Neural progenitor cell (in vitro differentiated cells): ENCODE measurements around the gene DISP3. TPM values are rescaled to one million over a fixed set of nuclear protein-coding genes. Genes with fewer than 3 reads are reported as not detected.

ENCODE experiments used
- DNase-seq: peaks from one replicate; pipeline ENCODE4 v3.0.0-alpha.2; 2016; ENCODE audit warnings: low spot score
- H2AFZ ChIP-seq: fragments of 200-600 bp; sonication (generic); replicated peaks from 2 replicates; pipeline ENCODE4 v1.6.1; 2016; ENCODE audit warnings: antibody characterized with exemption
- H3F3A ChIP-seq: fragments of 200-600 bp; sonication (generic); 2 replicates; pipeline ENCODE4 v1.6.1; 2016; ENCODE audit warnings: antibody characterized with exemption, low read depth
- H3K27ac ChIP-seq: fragments of 200-600 bp; sonication (generic); 2 replicates; pipeline ENCODE4 v1.5.1; 2016; ENCODE audit warnings: mild to moderate bottlenecking
- H3K27me3 ChIP-seq: fragments of 200-600 bp; sonication (generic); 2 replicates; pipeline ENCODE4 v1.6.1; 2016; ENCODE audit warnings: mild to moderate bottlenecking, moderate library complexity
- H3K36me3 ChIP-seq: fragments of 200-600 bp; sonication (generic); 2 replicates; pipeline ENCODE4 v1.5.1; 2016
- H3K4me1 ChIP-seq: fragments of 200-600 bp; sonication (generic); 2 replicates; pipeline ENCODE4 v1.6.1; 2016; ENCODE audit warnings: mixed run types
- H3K4me2 ChIP-seq: fragments of 200-600 bp; sonication (generic); 2 replicates; pipeline ENCODE4 v1.6.1; 2016
- H3K4me3 ChIP-seq: fragments of 200-600 bp; sonication (generic); 2 replicates; pipeline ENCODE4 v1.5.1; 2016
- H3K79me2 ChIP-seq: fragments of 200-600 bp; sonication (generic); 2 replicates; pipeline ENCODE4 v1.6.1; 2016; ENCODE audit warnings: low read depth
- H3K9ac ChIP-seq: fragments of 200-600 bp; sonication (generic); 2 replicates; pipeline ENCODE4 v1.6.1; 2016
- H3K9me3 ChIP-seq: fragments of 200-600 bp; sonication (generic); 2 replicates; pipeline ENCODE4 v1.5.1; 2016; ENCODE audit warnings: low read depth
- H4K20me1 ChIP-seq: fragments of 200-600 bp; sonication (generic); 2 replicates; pipeline ENCODE4 v1.6.1; 2016; ENCODE audit warnings: low read depth
- H3K27ac Mint-ChIP-seq: 3 replicates; pipeline ENCODE4 v1.8.0; 2021; ENCODE audit warnings: mixed read lengths
- H3K27me3 Mint-ChIP-seq: 2 replicates; pipeline ENCODE4 v1.8.0; 2022; ENCODE audit warnings: low read depth, mild to moderate bottlenecking, inconsistent platforms, moderate library complexity, mixed read lengths; ENCODE audit not compliant: insufficient read depth
- H3K36me3 Mint-ChIP-seq: 3 replicates; pipeline ENCODE4 v1.8.0; 2021; ENCODE audit warnings: mixed read lengths
- H3K4me1 Mint-ChIP-seq: 3 replicates; pipeline ENCODE4 v1.8.0; 2021; ENCODE audit warnings: mixed read lengths
- H3K4me3 Mint-ChIP-seq: 3 replicates; pipeline ENCODE4 v1.8.0; 2021; ENCODE audit warnings: mild to moderate bottlenecking, moderate library complexity, mixed read lengths
- H3K9me3 Mint-ChIP-seq: 3 replicates; pipeline ENCODE4 v1.8.0; 2020; ENCODE audit warnings: mixed read lengths
- CTCF ChIP-seq: fragments of 200-600 bp; sonication (generic); IDR thresholded peaks from 2 replicates; pipeline ENCODE4 v1.5.1; 2017; ENCODE audit warnings: antibody characterized with exemption, mild to moderate bottlenecking
- EZH2 ChIP-seq: fragments of 200-600 bp; sonication (generic); IDR thresholded peaks from 2 replicates; pipeline ENCODE4 v1.6.1; 2017; ENCODE audit warnings: antibody characterized with exemption, mild to moderate bottlenecking, moderate library complexity
- EZH2phosphoT487 ChIP-seq: fragments of 200-600 bp; sonication (generic); IDR thresholded peaks from 2 replicates; pipeline ENCODE4 v1.6.1; 2017; ENCODE audit warnings: antibody characterized with exemption
- total RNA-seq: library from RNA; depleted of rRNA; stranded (reverse); fragments of >200 nt; gene quantifications from 2 replicates; pipeline ENCODE4 v1.2.3, GENCODE V29; 2015; ENCODE audit warnings: low replicate concordance

The DISP3 gene
- total RNA-seq, 1 donor from 2014 or later, result 2.0 TPM

GRCh38 chr1:11560061-11560460 is 81.1 kb downstream of the DISP3 start:
- Histone ChIP-seq H3K27ac (no peak overlapping the region), H3K4me2 (no peak overlapping the region), H3K27me3 (peaks cover 3% of the 10 kb centered on the region), H3K79me2 (no peaks in the 10 kb centered on the region), H2AFZ (no peak overlapping the region), H3K9me3 (no peaks in the 10 kb centered on the region), H4K20me1 (peaks cover 6% of the 10 kb centered on the region), H3K9ac (no peak overlapping the region), H3K36me3 (no peaks in the 10 kb centered on the region), H3F3A (peaks cover 32% of the 10 kb centered on the region), H3K4me3 (no peak overlapping the region), H3K4me1 (peaks cover 39% of the 10 kb centered on the region)
- no peak for DNase-seq
- TF ChIP-seq EZH2 (no peak), EZH2phosphoT487 (no peak), CTCF (no peak)
- Mint-ChIP-seq H3K9me3 (peaks cover 4% of the 10 kb centered on the region), H3K27ac (no peak overlapping the region), H3K4me1 (peaks cover 20% of the 10 kb centered on the region), H3K27me3 (peaks cover 37% of the 10 kb centered on the region), H3K4me3 (no peak overlapping the region), H3K36me3 (no peaks in the 10 kb centered on the region)

- peaks cover 32% of the 10 kb centered on the region for H3F3A ChIP-seq
- H3K4me1 ChIP-seq, result peaks cover 45% of the 10 kb centered on the region
- no peaks in the 10 kb centered on the region for H3K79me2 ChIP-seq
- Mint-ChIP-seq H3K4me3 (no peak overlapping the region), H3K27ac (no peak overlapping the region), H3K4me1 (peaks cover 21% of the 10 kb centered on the region), H3K36me3 (no peaks in the 10 kb centered on the region), H3K27me3 (peaks cover 28% of the 10 kb centered on the region), H3K9me3 (peaks cover 4% of the 10 kb centered on the region)
- H3K4me2 ChIP-seq, result no peak overlapping the region
- peaks cover 3% of the 10 kb centered on the region for H3K27me3 ChIP-seq
- no peak for DNase-seq
- peaks cover 6% of the 10 kb centered on the region for H4K20me1 ChIP-seq
- H3K9me3 ChIP-seq, result no peaks in the 10 kb centered on the region
- no peak overlapping the region for H3K9ac ChIP-seq
- no peak for TF ChIP-seq EZH2
- no peak for TF ChIP-seq EZH2phosphoT487
- no peak for TF ChIP-seq CTCF
- no peak overlapping the region for H2AFZ ChIP-seq
- H3K4me3 ChIP-seq, result no peak overlapping the region
- no peaks in the 10 kb centered on the region for H3K36me3 ChIP-seq
- no peak overlapping the region for H3K27ac ChIP-seq
Measured at GRCh38 chr1:11561740-11562139, 82.8 kb downstream of the DISP3 start.

- H3K27me3 ChIP-seq, result no peaks in the 10 kb centered on the region
- peaks cover 32% of the 10 kb centered on the region for H3F3A ChIP-seq
- H3K27ac Mint-ChIP-seq, result no peak overlapping the region
- H3K27ac ChIP-seq, result no peak overlapping the region
- H4K20me1 ChIP-seq, result peaks cover 6% of the 10 kb centered on the region
- H3K9me3 ChIP-seq, result no peaks in the 10 kb centered on the region
- H3K9ac ChIP-seq, result no peak overlapping the region
- no peak overlapping the region for H3K4me2 ChIP-seq
- no peak overlapping the region for H2AFZ ChIP-seq
- peaks cover 26% of the 10 kb centered on the region for H3K27me3 Mint-ChIP-seq
- no peaks in the 10 kb centered on the region for H3K36me3 Mint-ChIP-seq
- peaks cover 22% of the 10 kb centered on the region for H3K4me1 Mint-ChIP-seq
- H3K9me3 Mint-ChIP-seq, result peaks cover 4% of the 10 kb centered on the region
- no peaks in the 10 kb centered on the region for H3K36me3 ChIP-seq
- no peak for DNase-seq
- peak overlapping the region; percentile 39 for H3K4me3 Mint-ChIP-seq
- no peak overlapping the region for H3K4me3 ChIP-seq
- H3K4me1 ChIP-seq, result peaks cover 40% of the 10 kb centered on the region
- H3K79me2 ChIP-seq, result no peaks in the 10 kb centered on the region
- TF ChIP-seq EZH2, result no peak
- no peak for TF ChIP-seq EZH2phosphoT487
- no peak for TF ChIP-seq CTCF
Measured at GRCh38 chr1:11562664-11563063, 83.7 kb downstream of the DISP3 start.
